HL-60/S4 treated with phorbol 12-myristate 13-acetate at 8.2 ng/mL for 4 days and 3 days (cell line): Measurements from ENCODE around the gene UBFD1.
"Not testable (repeated sequence)": the region's sequence is repeated elsewhere in the genome, so short reads cannot be mapped to it uniquely, and the experiment has no call there.

Experiments used
- in situ Hi-C: fragments of 300-500 bp; cut with MboI; formaldehyde crosslinking; loops from 2 replicates; pipeline ENCODE4 v1.15.0; 2022; ENCODE audit warnings: low sequenced_read_pairs

Gene UBFD1, protein sequence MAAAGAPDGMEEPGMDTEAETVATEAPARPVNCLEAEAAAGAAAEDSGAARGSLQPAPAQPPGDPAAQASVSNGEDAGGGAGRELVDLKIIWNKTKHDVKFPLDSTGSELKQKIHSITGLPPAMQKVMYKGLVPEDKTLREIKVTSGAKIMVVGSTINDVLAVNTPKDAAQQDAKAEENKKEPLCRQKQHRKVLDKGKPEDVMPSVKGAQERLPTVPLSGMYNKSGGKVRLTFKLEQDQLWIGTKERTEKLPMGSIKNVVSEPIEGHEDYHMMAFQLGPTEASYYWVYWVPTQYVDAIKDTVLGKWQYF

DNA sequence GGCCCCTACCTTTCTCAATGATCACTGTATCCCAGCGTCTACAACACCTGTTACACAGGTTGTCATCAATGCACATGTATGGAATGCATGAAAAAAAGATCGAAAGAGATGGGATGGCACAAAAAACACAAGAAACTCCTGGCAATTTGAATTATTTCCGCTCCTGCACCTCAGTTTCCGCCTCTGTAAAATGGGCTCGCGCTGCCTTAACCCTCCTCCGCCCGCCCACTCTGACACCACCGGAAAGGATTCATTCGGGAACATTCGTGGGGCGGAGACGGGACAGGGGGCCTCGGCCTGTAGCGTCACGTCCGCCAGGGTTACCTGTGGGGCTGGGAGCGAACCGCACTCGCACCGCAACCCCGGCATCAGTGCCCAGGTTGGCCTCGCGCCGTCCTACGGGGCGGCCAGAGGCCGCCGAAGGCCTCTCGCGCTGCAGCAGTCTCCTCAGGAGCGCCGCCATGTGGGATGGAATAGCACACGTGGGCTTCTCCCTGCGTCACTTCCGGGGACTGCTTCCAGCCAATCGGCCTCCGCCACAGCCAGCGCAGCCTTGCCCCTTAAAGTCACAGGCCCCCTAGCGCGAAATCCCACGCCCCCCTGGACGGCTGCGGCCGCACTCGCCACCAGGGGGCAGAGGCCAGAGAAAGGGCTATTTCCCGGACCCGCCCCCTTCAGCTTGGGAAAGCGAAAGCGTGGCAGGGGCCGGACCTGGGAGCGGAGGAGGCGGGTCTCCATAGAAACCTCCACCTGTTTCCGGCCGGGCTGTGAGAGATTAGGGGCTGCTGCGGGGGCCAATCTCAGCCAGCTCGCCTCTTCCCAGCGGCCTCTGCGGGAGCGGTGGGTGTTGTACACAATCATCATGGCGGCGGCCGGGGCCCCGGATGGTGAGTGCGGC lies at the start of gene UBFD1, which contains the start of gene EARS2:
Gene UBFD1 (plus strand): TSS at position 847 of the 898 bp plus-strand sequence. CDS start 16 bp downstream, at position 863.
Gene EARS2 (minus strand): TSS at position 470 of the 898 bp plus-strand sequence. CDS start 7 bp downstream, at position 463.
- in situ Hi-C loops: no loop called here

DNA sequence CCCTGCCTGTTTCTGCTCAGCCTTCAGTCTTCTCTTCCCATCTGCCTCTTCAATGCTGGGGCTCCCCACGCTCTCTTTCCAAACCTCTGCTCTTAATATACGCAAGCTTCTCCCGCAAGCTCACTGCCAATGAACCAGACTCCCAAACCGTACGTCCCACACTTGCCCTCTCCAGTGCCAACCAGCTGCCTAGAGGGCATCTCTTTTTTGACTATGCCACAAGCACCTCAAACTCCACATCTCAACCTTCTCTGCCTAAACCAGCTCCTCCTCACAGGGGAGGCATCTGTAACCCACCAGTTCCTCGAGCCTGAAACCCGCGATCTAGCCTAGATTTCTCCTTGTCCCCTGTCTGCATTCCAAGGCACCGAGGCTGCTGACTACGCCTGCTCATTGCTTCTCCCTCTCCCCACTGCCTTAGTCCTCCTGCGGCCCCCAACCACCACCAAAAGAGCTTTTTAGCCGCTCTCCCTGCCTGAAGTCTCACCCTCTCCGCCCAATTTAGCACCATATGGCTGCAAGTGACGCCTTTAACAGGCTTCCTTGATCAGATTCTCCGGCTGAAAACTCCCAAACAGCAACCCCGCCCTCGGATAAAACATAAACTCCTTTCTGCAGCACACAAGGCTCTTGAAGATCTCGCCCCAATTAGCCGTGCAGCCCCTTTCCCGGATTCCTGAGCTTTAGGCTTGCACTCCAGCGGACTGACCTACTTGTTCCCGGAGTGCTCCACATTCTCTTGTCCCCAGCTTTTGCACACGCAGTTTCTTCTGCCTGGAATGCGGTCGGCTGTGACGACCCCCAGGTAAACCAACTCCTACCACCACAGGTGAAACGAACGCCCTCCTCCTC lies 48.7 kb upstream of the UBFD1 start:
- in situ Hi-C loops: no loop called here

DNA sequence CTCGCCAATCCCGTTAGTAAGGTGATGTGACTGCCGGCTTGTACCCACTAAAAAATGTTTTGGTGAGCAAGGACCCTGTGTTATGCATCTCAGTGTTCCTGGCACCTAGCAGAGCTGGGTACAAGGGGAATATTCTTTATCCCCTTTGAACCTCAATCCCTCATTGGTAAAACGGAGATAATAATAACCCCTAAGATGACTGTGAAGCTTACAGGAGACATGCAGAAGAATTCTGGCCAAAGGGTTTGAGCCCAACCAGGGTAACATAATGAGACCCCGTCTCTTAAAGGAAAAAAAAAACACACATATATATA lies 48.1 kb upstream of the UBFD1 start:
- in situ Hi-C loops: no loop called here

DNA sequence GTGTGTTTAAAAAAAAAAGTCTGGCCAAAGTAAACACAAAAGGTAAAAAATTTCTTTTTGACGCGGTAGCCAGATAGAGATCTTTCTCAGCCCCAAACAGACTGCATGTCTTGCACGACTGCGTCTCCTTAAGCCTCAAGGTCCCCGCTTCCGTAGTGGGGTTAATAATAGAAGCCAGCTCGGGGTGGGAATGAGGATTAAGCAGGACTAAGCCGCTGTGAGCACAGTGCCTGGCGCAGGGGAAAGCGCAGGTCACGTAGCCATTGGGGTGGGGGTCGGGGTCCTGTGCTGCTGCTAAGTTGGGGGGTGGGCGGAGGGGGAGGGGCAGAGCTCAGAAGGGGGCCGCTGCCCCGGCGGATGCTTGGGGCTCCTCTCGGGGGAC lies 47.8 kb upstream of the UBFD1 start:
- in situ Hi-C loops: no loop called here

DNA sequence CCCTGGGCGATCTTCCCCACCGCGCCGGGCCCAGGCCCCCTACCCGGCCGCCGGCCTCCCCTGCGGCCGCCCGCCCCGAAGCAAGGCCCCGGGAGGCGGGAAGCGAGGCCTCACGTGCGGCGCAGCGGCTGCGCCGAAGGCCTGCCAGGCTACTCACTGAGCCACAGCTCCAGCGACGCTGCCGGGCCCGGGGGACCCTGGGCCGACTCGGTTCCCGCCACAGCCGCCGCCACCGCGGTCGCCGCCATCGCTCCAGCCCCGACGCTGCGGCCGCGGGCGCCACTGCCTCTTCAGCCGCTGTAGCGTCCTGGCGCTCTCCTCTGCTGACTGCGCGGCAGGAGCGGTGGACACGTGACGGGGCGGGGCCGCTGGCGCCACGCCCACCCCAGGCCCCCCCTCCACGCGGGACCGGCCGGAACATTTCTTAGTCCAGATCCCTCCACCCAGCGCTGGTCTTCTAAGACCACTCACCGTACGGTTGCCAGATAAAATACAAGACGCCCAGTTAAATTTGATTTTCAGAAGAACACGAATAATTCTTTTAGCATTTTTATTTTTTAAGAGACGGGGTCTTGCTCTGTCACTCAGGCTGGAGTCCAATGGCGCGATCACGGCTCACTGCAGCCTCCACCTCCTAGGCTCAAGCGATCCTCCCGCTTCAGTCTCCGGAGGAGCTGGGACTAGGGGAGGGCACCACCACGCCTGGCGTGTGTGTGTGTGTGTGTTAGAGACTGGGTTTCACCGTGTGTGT lies 47.2 kb upstream of the UBFD1 start, which contains the start of gene GGA2:
Gene GGA2 (minus strand): TSS at position 331 of the 751 bp plus-strand sequence. CDS start 83 bp downstream, at position 248.
- in situ Hi-C loops: no loop called here

DNA sequence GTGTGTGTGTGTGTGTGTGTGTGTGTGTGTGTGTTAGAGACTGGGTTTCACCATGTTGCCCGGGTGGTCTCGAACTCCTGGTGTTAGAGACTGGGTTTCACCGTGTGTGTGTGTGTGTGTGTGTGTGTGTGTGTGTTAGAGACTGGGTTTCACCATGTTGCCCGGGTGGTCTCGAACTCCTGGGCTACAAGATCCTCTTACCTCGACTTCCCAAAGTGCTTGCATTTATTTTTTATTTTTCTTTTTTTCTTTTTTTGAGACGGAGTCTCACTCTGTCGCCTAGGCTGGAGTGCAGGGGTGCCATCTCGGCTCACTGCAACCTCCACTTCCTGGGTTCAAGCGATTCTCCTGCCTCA lies 46.6 kb upstream of the UBFD1 start:
- in situ Hi-C loops: not testable (repeated sequence)

DNA sequence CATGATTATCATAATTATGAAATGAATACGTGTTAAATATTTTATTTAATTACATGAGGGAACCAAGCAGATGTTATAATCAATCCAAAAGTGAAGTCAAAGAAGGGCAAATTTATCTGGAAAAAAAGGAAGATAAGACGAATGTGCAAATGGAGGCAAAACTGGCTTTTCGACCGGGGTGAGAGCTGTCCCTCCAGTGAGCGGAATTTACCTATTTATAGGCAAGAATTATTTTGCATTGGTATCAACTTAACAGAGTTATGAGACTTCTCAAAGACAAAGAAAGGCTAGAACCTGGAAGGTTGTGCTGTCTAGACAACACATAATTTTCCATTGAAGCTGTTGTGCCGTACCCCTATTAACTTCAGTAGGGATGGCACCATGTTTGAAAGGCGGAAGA lies 45.8 kb upstream of the UBFD1 start:
- in situ Hi-C loops: no loop called here

DNA sequence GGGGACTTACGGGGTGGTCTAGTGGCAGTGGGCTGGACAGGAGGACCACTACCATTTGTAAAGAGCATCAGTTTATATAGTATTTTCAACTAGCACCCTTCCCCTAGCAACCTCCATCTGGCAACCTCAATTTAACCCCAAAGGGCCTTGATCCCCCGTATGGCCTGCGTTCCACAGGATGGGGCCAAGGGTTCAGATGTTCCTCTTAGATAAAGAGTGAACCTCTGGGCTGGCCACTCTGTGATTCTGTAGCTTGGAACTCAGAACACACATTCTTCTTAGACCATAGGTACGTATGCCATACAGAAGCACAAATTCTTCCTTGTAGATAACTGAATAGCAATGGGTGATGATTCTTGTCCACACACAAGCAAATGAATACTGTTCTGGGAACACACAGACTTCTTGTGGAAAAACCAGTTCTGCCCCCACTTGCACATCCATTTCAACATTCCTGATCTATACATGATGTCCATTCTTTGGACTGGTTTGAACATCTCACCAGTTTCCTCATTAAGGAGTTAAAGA lies 45.3 kb upstream of the UBFD1 start:
- in situ Hi-C loops: no loop called here

DNA sequence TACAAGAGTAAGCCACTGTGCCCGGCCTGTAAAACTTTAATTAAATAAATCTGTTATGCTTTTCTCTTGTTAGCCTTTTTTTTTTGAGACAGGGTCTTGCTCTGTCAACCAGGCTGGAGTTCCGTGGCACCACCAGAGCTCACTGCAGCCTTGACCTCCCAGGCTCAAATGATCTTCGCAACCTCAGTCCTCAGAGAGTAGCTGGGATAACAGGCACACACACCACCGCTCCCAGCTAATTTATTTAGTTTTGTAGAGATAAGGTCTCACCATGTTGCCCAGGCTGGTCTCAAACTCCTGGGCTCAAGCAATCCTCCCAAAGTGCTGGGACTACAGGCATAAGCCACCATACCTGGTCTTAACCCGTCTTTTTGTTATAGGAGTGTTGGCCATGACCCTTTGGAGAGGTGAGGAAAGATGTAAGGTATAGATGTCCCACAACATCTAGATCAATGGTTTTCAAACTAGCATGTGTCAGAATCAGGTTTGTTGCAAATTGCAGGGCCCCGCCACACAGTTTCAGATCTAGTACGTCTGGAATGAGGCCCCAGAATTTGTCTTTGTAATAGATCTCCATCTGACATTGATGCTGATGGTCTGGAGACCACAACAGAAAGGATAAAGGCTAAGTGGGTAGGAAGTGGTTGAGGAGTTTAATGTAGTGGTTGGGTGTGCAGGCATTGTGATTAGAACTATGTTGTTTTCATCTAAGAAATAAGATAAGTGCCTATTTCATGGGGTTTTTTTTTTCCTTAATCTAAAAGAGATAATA lies 43.0 kb upstream of the UBFD1 start:
- in situ Hi-C loops: no loop called here

DNA sequence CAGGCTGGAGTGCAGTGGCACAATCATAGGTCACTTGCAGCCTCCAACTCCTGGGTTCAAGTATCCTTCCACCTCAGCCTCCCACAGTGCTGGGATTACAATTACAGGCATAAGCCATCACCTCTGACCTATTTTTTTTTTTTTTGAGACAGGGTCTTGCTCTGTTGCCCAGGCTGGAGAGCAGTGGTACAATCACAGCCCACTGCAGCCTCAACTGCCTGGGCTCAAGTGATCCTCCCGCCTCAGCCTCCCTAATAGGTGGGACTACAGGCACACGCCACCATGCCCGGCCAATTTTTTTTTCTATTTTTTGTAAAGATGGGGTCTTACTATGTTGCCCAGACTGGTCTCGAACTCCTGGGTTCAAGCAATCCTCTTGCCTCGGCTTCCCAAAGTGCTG lies 41.6 kb upstream of the UBFD1 start:
- in situ Hi-C loops: no loop called here

DNA sequence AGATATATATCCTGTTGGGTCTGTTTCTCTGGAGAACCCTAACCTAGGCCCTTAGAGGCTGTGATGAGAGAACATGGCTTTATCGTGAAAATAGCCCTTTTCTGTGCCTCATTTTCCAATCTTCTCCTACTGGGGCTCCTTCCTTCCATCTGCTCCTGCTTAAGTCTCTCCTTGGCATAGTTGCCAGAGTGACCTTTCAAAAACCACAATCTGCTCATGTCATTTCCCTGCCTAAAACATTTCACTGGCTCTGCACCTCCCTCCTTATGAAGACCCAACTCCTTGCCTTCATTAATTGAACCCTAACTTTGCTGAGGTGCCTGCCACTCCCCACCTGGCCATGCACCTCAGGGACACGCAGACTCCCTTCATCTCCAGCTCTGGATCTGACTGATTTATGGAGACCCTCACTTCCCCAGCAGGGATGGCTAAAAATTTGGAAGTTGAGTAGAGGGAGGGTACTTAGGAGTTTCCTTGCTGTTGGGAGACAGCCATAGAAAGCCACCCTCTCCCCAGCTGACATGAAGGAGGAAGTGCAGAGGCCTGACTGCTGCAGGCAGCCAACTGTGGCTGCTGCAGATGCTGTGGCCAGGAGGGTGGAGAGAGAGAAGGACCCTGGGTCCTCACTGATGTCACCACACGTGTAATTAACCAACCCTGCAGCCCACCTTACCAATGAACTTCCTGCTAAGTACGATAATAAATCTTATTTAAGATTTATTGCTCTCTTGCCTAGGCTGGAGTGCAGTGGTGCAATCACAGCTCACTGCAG lies 41.0 kb upstream of the UBFD1 start:
- in situ Hi-C loops: no loop called here

DNA sequence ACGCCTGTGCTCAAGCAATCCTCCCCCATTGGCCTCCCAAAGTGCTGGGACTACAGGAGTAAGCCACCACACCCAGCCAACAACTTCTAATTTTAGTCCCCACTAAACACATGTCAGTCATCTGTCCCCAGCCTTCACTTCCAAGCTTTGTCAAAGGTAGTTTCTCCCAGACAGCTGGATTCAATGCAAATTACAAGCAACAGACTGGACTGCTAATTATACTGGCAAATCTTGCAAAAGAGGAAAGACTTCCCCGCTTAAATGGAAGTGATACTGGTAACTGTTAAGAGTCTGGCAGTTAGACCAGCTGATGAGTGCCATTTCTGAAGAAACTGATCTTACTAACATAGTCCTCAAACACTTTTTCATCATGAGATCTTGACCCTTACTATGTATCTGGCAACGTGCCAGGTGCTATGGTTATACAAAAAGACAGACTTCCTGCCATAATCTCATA lies 39.1 kb upstream of the UBFD1 start:
- in situ Hi-C loops: no loop called here

DNA sequence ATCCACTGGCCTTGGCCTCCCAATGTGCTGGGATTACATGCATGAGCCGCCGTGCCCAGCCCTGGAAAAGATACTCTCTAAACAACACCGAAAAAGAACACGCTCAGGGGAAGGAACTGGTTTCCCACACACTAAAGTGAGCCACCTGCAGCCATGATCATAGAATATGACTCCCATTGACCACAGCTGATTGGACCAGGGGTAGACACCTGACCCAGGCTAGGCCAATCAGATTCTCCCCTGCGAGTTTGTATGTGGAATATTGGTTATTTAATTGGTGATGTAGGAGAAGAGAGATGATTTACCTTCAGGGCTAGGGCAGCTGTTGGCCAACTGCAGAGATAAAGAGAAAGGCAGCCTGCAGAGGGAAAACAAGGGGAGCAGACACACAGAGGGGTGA lies 38.2 kb upstream of the UBFD1 start:
- in situ Hi-C loops: no loop called here

DNA sequence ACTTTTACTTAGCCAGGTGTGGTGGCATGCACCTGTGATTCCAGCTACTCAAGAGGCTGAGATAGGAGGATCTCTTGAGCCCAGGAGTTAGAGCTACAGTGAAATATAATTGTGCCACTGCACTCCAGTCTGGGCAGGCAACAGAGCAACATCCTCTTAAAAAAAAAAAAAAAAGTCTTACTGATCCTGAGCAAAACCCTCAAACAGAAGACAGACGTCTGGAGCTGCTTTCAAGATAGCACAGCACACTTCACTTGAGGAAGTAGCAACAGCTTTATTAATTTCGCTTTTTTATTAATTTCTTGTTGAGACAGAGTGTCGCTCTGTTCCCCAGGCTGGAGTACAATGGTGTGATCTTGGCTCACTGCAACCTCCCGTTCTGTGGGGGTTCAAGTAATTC lies 37.0 kb upstream of the UBFD1 start:
- in situ Hi-C loops: no loop called here

DNA sequence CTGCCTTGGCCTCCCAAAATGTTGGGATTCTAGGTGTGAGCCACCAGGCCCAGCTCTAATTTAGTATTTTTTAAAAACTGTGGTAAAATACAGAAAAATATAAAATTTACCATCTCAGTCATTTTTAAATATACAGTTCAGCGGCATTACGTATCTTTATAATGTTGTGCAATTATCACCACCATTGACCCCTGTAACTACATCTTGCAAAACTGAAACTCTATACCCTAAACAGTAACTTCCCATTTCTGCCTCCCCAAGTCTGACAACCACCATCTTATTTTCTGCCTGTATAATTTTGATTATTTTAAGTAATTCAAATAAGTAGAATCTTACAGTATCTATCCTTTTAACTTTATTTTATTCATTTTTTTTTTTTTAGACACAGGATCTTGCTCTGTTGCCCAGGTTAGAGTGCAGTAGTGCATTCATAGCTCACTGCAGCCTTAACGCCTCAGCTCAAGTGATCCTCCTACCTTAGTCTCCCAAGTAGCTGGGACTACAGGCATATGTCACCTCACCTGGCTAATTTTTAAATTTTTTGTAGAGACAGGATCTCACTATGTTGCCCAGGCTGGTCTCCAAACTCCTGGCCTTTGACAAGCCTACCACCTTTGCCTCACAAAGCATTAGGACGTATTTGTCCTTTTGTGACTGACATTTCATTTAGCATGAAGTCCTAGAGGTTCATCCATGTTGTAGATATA lies 36.3 kb upstream of the UBFD1 start:
- in situ Hi-C loops: no loop called here

DNA sequence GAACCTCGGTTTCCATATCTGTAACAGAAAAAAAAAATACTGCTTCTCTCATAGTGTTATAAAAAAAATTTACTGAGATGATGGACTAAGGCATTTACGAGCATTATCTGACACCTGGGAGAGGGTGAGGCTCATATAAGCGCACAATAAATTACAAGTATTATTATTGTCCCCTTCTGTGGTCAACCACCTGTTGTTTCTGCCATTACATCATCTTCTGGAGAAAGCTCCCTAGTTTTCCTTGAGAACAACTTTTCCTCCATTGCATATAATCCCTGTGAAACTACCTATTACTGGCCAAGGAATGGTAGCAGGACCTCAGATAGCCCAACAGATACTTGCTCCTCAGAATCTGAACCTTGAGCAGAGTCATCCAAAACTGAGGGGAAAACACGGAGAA lies 35.6 kb upstream of the UBFD1 start:
- in situ Hi-C loops: no loop called here

DNA sequence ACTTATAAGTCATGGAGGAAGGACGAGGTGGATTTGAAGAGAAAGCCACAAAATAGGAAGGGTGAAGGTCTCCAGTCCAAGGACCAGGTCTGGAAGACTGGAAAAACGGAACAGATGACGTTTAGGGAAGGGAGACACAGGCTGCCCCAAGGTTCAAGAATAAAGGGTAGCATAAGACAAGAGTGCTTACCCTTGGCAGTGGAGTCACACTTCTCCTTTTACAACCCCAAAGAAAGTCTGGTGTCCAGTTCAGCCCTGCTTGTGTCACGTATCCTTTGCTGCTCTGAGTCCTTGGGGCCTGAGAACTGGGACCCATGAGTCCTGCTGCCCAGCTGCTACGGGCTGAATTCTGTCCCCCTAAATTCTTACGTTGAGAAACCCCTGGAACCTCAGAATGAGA lies 34.2 kb upstream of the UBFD1 start:
- in situ Hi-C loops: no loop called here

DNA sequence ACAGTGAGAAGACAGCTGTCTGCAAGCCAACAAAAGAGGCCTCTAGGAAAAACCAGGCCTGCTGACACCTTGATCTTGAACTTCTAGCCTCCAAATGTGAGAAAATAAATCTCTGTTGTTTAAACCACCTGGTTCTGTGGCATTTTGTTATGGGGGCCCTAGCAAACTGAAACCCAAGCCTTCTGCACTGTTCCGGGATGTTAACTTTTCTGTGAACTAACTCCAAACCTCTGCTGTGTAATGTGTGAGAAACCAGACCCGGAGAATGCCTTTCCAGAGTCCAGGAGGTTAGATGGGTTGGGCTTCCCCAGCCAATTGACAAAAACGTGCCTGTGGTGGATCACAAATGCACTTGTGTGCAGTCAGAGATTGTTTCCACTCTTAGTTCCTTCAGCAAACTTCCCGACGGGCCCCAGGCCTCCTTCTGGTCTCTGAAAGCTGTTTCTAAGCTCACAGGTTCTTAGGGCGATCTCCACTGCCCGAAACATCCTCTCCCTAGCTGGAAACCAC lies 33.6 kb upstream of the UBFD1 start:
- in situ Hi-C loops: no loop called here
